Tibial artery (tissue), 4 donors: ENCODE measurements around the gene NDRG3.
"Not testable (repeated sequence)": the region's sequence is repeated elsewhere in the genome, so short reads cannot be mapped to it uniquely, and the experiment has no call there.

ENCODE experiments used
- DNase-seq, 2 donors: peaks; one replicate each; pipeline ENCODE4 v3.0.0-alpha.2; 2019
- H3K27ac ChIP-seq, 2 donors: fragments of 200-600 bp; sonication (generic) in 1 of 2; 1 replicate in 1 of 2; 2 replicates in 1 of 2; pipeline ENCODE4 v1.5.1; 2018 to 2019; ENCODE audit warnings: mild to moderate bottlenecking in 1 of 2
- H3K27me3 ChIP-seq, 2 donors: fragments of 200-600 bp; sonication (generic) in 1 of 2; one replicate each; pipeline versions ENCODE4 v1.5.1 to v1.6.0; 2016 to 2019
- H3K36me3 ChIP-seq, 3 donors: fragments of 200-600 bp; sonication (generic) in 2 of 3; one replicate each; pipeline ENCODE4 v1.5.1; 2016 to 2019; ENCODE audit warnings: mild to moderate bottlenecking in 2 of 3
- H3K4me1 ChIP-seq, 4 donors: fragments of 200-600 bp; sonication (generic) in 2 of 4; 1 replicate in 3 of 4; 2 replicates in 1 of 4; pipeline ENCODE4 v1.5.1; 2016 to 2019
- H3K4me3 ChIP-seq, 2 donors: fragments of 200-600 bp; sonication (generic) in 1 of 2; 1 replicate in 1 of 2; 2 replicates in 1 of 2; pipeline ENCODE4 v1.5.1; 2018 to 2019; ENCODE audit warnings: mild to moderate bottlenecking in 2 of 2
- H3K9me3 ChIP-seq, 3 donors: fragments of 200-600 bp; sonication (generic) in 1 of 3; one replicate each; pipeline ENCODE4 v1.5.1; 2016 to 2019
- intact Hi-C: fragments of 100-400 bp; cut with DNase I; formaldehyde crosslinking; loops from one replicate; pipeline ENCODE4 v1.15.0; 2023; ENCODE audit warnings: low total_unique reads
- TF ChIP-seq, protein P1 (sequence below), 2 experiments: fragments of 200-600 bp in 1 of 2; fragments of 450-650 bp in 1 of 2; IDR thresholded peaks; one replicate each; pipeline ENCODE4 v1.5.1; 2017 to 2019; ENCODE audit warnings: antibody characterized with exemption in 2 of 2, mild to moderate bottlenecking in 1 of 2, moderate library complexity in 1 of 2

The NDRG3 gene

DNA sequence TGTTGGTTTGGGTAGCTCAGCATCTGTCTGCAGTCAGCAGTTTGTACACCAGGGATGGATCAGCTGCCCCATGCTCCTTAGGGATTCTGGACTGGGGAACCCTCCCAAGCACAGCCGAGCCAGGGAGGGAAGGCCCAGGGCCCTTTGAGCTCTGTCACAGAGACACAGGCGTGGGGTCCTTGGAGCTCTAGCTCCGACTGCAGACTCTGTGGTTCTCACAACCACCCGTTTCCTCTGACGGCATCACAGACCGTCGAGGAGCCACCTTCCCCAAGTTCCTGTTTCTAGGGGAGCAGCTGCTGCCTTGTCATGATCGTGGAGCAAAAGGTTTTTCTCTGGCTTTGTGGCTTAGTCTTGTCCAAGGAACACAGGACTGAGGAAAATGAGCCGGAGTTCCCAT lies 99.9 kb downstream of the NDRG3 start, which contains the start of gene SLA2:
Gene SLA2, minus strand, starts transcription at position 199 of the 400 bp plus-strand sequence. CDS start 4,861 bp downstream, outside the sequence.
- Histone ChIP-seq H3K4me3 (no peak within 1 kb of the TSS), H3K27ac (no peak within 1 kb of the TSS), H3K36me3 (peaks cover 0 to 1% (median under 1%) of the 10 kb centered on the region in 3 donors), H3K4me1 (no peaks in the 10 kb centered on the region), H3K27me3 (no peaks in the 10 kb centered on the region), H3K9me3 (no peaks in the 10 kb centered on the region)
- TF ChIP-seq, protein P1, sequence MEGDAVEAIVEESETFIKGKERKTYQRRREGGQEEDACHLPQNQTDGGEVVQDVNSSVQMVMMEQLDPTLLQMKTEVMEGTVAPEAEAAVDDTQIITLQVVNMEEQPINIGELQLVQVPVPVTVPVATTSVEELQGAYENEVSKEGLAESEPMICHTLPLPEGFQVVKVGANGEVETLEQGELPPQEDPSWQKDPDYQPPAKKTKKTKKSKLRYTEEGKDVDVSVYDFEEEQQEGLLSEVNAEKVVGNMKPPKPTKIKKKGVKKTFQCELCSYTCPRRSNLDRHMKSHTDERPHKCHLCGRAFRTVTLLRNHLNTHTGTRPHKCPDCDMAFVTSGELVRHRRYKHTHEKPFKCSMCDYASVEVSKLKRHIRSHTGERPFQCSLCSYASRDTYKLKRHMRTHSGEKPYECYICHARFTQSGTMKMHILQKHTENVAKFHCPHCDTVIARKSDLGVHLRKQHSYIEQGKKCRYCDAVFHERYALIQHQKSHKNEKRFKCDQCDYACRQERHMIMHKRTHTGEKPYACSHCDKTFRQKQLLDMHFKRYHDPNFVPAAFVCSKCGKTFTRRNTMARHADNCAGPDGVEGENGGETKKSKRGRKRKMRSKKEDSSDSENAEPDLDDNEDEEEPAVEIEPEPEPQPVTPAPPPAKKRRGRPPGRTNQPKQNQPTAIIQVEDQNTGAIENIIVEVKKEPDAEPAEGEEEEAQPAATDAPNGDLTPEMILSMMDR (IDR thresholded peaks at IDR 0.05), result no peak
- intact Hi-C loops, result no loop called here
- DNase-seq, result no peak

GRCh38 chr20:36645353-36645752 lies 100.5 kb downstream of the NDRG3 start:
- no peak for DNase-seq
- H3K27me3 ChIP-seq, result no peaks in the 10 kb centered on the region
- H3K36me3 ChIP-seq, result no peaks in the 10 kb centered on the region
- intact Hi-C loops, result no loop called here
- no peak overlapping the region for H3K4me3 ChIP-seq
- H3K9me3 ChIP-seq, result no peaks in the 10 kb centered on the region
- TF ChIP-seq, protein P1 (IDR thresholded peaks at IDR 0.05), result no peak
- no peak overlapping the region for H3K27ac ChIP-seq
- no peaks in the 10 kb centered on the region for H3K4me1 ChIP-seq

DNA sequence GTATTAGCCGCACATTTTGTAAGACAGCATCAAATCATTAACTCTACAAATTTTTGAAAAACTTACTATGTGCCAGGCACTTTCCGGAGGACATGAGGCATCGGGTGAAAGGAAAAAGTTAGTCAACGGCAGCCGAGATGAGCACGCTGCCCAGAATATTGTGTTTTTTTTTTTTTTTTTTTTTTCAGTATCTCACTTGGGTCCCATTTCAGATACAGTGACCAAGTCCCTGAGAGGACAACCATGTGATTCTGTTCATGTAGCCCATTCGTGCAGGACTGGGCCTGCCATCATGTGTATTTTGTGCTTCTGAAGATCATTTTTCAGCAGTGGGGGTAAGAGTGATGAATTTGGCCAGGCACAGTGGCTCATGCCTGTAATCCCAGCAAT lies 101.2 kb downstream of the NDRG3 start:
- intact Hi-C loops, result no loop called here
- H3K9me3 ChIP-seq, result no peaks in the 10 kb centered on the region
- no peaks in the 10 kb centered on the region for H3K27me3 ChIP-seq
- H3K27ac ChIP-seq, result no peak overlapping the region
- no peaks in the 10 kb centered on the region for H3K4me1 ChIP-seq
- H3K4me3 ChIP-seq, result no peak overlapping the region
- no peaks in the 10 kb centered on the region for H3K36me3 ChIP-seq
- TF ChIP-seq, protein P1 (IDR thresholded peaks at IDR 0.05), result no peak
- no peak for DNase-seq

- no peak for DNase-seq
- Histone ChIP-seq H3K4me1 (no peaks in the 10 kb centered on the region), H3K27me3 (no peaks in the 10 kb centered on the region), H3K27ac (no peak overlapping the region), H3K9me3 (no peaks in the 10 kb centered on the region), H3K36me3 (no peaks in the 10 kb centered on the region), H3K4me3 (no peak overlapping the region)
- intact Hi-C loops, result no loop called here
- TF ChIP-seq, protein P1 (IDR thresholded peaks at IDR 0.05), result no peak
Measured at GRCh38 chr20:36644032-36644705, 101.7 kb downstream of the NDRG3 start.

- TF ChIP-seq, protein P1 (IDR thresholded peaks at IDR 0.05), result no peak
- H3K4me1 ChIP-seq, result no peaks in the 10 kb centered on the region
- H3K4me3 ChIP-seq, result no peak overlapping the region
- no peaks in the 10 kb centered on the region for H3K9me3 ChIP-seq
- H3K36me3 ChIP-seq, result no peaks in the 10 kb centered on the region
- DNase-seq, result no peak
- H3K27ac ChIP-seq, result no peak overlapping the region
- intact Hi-C loops, result no loop called here
- H3K27me3 ChIP-seq, result no peaks in the 10 kb centered on the region
Measured at GRCh38 chr20:36642136-36642535, 103.8 kb downstream of the NDRG3 start.

DNA sequence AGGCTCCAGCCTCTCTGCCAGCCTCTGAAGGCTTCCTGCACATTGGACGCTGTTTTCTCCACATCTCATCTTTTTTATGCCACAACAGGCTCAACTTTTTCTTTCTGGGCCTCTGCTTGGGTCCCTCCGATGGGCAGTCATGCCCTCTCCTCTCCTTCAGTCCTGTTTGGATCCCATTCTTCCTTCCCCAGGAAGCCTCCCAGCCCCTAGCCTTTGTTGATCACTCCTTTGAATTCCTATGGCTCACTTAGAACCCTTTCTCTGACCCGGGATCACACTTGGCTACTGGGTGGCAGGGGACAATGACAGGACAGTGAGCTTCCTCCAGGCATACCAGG lies 104.4 kb downstream of the NDRG3 start:
- no peaks in the 10 kb centered on the region for H3K36me3 ChIP-seq
- no peak for DNase-seq
- no peak overlapping the region for H3K27ac ChIP-seq
- no peaks in the 10 kb centered on the region for H3K9me3 ChIP-seq
- no peaks in the 10 kb centered on the region for H3K27me3 ChIP-seq
- no peaks in the 10 kb centered on the region for H3K4me1 ChIP-seq
- TF ChIP-seq, protein P1 (IDR thresholded peaks at IDR 0.05), result no peak
- intact Hi-C loops, result no loop called here
- H3K4me3 ChIP-seq, result no peak overlapping the region

- intact Hi-C loops, DNase-seq: not testable (repeated sequence)
Measured at GRCh38 chr20:36638876-36639400, 107.0 kb downstream of the NDRG3 start.

More at GRCh38 chr20:36638876-36639400, 107.0 kb downstream of the NDRG3 start:
- not testable (repeated sequence) for H3K9me3 ChIP-seq, H3K27ac ChIP-seq, H3K36me3 ChIP-seq, H3K27me3 ChIP-seq, H3K4me1 ChIP-seq, H3K4me3 ChIP-seq
